K562 (cell line): Measurements from ENCODE around the gene SOD1. TPM values are rescaled to one million over a fixed set of nuclear protein-coding genes. Genes with fewer than 3 reads are reported as not detected.

Source experiments
- ARNT ChIP-seq, 2 experiments: fragments of 450-650 bp; IDR thresholded peaks; 2 replicates each; pipeline ENCODE4 v1.6.1; 2016; ENCODE audit warnings: mild to moderate bottlenecking in 1 of 2
- BRD4 ChIP-seq: fragments of 200-600 bp; sonication (generic); IDR thresholded peaks from 2 replicates; pipeline ENCODE4 v1.6.1; 2017; ENCODE audit warnings: inconsistent platforms
- CEBPB ChIP-seq: fragments of 450-650 bp; IDR thresholded peaks from 2 replicates; pipeline ENCODE4 v1.6.1; 2016; ENCODE audit warnings: missing genetic modification characterization, missing compliant biosample characterization
- DDX20 ChIP-seq: fragments of 450-650 bp; IDR thresholded peaks from 2 replicates; pipeline ENCODE4 v1.6.1; 2016; ENCODE audit warnings: missing genetic modification characterization, low read depth, mild to moderate bottlenecking, missing compliant biosample characterization, moderate library complexity
- DPF2 ChIP-seq: fragments of 450-650 bp; IDR thresholded peaks from 2 replicates; pipeline ENCODE4 v1.6.1; 2016
- EP400 ChIP-seq: fragments of 450-650 bp; IDR thresholded peaks from 2 replicates; pipeline ENCODE4 v1.6.1; 2017; ENCODE audit warnings: antibody characterized with exemption, mild to moderate bottlenecking, moderate library complexity
- GMEB1 ChIP-seq: fragments of 250-450 bp; sonication (Bioruptor Pico); IDR thresholded peaks from 2 replicates; pipeline ENCODE4 v1.4.0; 2020; ENCODE audit warnings: mild to moderate bottlenecking
- HNRNPUL1 ChIP-seq: fragments of 200-400 bp; formaldehyde crosslinking; IDR thresholded peaks from 2 replicates; pipeline ENCODE4 v1.6.1; 2017; ENCODE audit warnings: low read length
- MITF ChIP-seq: IDR thresholded peaks from 2 replicates; pipeline ENCODE4 v1.6.1; 2014; ENCODE audit warnings: antibody characterized with exemption
- NCOA4 ChIP-seq: fragments of 450-650 bp; IDR thresholded peaks from 2 replicates; pipeline ENCODE4 v1.6.1; 2018; ENCODE audit warnings: mild to moderate bottlenecking; ENCODE audit not compliant: partially characterized antibody
- NFRKB ChIP-seq: fragments of 450-650 bp; IDR thresholded peaks from 2 replicates; pipeline ENCODE4 v1.6.1; 2016; ENCODE audit warnings: low read depth
- NKRF ChIP-seq: fragments of 450-650 bp; IDR thresholded peaks from 2 replicates; pipeline ENCODE4 v1.6.1; 2016; ENCODE audit warnings: borderline replicate concordance
- SAP30 ChIP-seq: fragments of 200-600 bp; sonication (generic); IDR thresholded peaks from 2 replicates; pipeline ENCODE4 v1.6.1; 2012; ENCODE audit warnings: borderline replicate concordance, low read depth, mild to moderate bottlenecking, moderate library complexity, low read length, control low read depth, inconsistent platforms; ENCODE audit not compliant: insufficient read depth, poor library complexity, severe bottlenecking
- ZNF133 ChIP-seq: fragments of 250-450 bp; sonication (Bioruptor Pico); IDR thresholded peaks from 2 replicates; pipeline ENCODE4 v1.4.0; 2020; ENCODE audit warnings: mild to moderate bottlenecking
- ZNF212 ChIP-seq: fragments of 450-650 bp; formaldehyde crosslinking; IDR thresholded peaks from 2 replicates; pipeline ENCODE4 v1.4.0; 2020; ENCODE audit warnings: mild to moderate bottlenecking
- ZNF644 ChIP-seq: fragments of 200-800 bp; sonication (Bioruptor generic); IDR thresholded peaks from 2 replicates; pipeline ENCODE4 v1.6.1; 2016; ENCODE audit warnings: low read depth, missing genetic modification characterization, missing compliant biosample characterization
- polyA plus RNA-seq, 8 experiments: library from polyadenylated mRNA; depleted of rRNA in 4 of 8; stranded (reverse) in 5 of 8; unstranded in 3 of 8; fragments of >200 nt; fragmentation: Nextera tagmentation in 2 of 8; fragmentation: Illumina TruSeq in 1 of 8; extraction: Ambion mirVana in 2 of 8; extraction: Trizol in 1 of 8; gene quantifications; 2 replicates each; pipeline versions ENCODE4 v1.2.1 to v1.2.3, GENCODE V29; 2011 to 2014; ENCODE audit warnings: inconsistent platforms in 1 of 8, missing spikeins in 1 of 8
- total RNA-seq, 7 experiments: library from RNA; depleted of rRNA in 6 of 7; stranded (reverse); fragments of >200 nt in 6 of 7; fragmentation: Illumina TruSeq in 2 of 7; extraction: Trizol in 2 of 7; gene quantifications; 2 replicates each; pipeline versions ENCODE4 v1.2.1 to v1.2.3, GENCODE V29; 2011 to 2021; ENCODE audit warnings: low replicate concordance in 1 of 7
- TF ChIP-seq, protein P1 (sequence below): sonication (generic); formaldehyde crosslinking; IDR thresholded peaks from 2 replicates; pipeline ENCODE4 v1.8.1; 2023; ENCODE audit warnings: missing genetic modification reagents, mild to moderate bottlenecking, borderline replicate concordance
- TF ChIP-seq, protein P2 (sequence below): fragments of 450-650 bp; formaldehyde crosslinking; conservative IDR thresholded peaks from 2 replicates; pipeline ENCODE4 v1.4.0; 2022; ENCODE audit warnings: mild to moderate bottlenecking, missing genetic modification characterization

SOD1 gene
- total and polyA plus RNA-seq, 9 of the 15 experiments (the other 6 are each of a cell fraction or from before 2014, with no cell fraction given) = 452 to 1,409 (median 633) TPM

DNA sequence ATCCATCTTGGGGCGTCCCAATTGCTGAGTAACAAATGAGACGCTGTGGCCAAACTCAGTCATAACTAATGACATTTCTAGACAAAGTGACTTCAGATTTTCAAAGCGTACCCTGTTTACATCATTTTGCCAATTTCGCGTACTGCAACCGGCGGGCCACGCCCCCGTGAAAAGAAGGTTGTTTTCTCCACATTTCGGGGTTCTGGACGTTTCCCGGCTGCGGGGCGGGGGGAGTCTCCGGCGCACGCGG lies 282 bp upstream of the SOD1 start (continued):
- TF ChIP-seq MITF (no peak), ZNF644 (0 out of 2 replicates have a peak, but pooled peaks have one; percentile 15), DDX20 (no peak), EP400 (peak; percentile 89), ARNT (IDR thresholded peaks at IDR 0.05) (0 out of 4 replicates have a peak, but pooled peaks of 1 of the 2 experiments have one; percentile 12), ZNF133 (CRISPR knock-in tag) (0 out of 2 replicates have a peak, but pooled peaks have one; percentile 33), BRD4 (0 out of 2 replicates have a peak, but pooled peaks have one; percentile 33), SAP30 (peak; percentile 17), NFRKB (0 out of 2 replicates have a peak, but pooled peaks have one; percentile 31), DPF2 (peak; percentile 53; the same call in 1 of the 2 replicates), NCOA4 (no peak), HNRNPUL1 (no peak), CEBPB (tag) (no peak), ZNF212 (no peak), NKRF (peak; percentile 74), GMEB1 (CRISPR knock-in tag) (0 out of 2 replicates have a peak, but pooled peaks have one; percentile 22)
- TF ChIP-seq, protein P1, sequence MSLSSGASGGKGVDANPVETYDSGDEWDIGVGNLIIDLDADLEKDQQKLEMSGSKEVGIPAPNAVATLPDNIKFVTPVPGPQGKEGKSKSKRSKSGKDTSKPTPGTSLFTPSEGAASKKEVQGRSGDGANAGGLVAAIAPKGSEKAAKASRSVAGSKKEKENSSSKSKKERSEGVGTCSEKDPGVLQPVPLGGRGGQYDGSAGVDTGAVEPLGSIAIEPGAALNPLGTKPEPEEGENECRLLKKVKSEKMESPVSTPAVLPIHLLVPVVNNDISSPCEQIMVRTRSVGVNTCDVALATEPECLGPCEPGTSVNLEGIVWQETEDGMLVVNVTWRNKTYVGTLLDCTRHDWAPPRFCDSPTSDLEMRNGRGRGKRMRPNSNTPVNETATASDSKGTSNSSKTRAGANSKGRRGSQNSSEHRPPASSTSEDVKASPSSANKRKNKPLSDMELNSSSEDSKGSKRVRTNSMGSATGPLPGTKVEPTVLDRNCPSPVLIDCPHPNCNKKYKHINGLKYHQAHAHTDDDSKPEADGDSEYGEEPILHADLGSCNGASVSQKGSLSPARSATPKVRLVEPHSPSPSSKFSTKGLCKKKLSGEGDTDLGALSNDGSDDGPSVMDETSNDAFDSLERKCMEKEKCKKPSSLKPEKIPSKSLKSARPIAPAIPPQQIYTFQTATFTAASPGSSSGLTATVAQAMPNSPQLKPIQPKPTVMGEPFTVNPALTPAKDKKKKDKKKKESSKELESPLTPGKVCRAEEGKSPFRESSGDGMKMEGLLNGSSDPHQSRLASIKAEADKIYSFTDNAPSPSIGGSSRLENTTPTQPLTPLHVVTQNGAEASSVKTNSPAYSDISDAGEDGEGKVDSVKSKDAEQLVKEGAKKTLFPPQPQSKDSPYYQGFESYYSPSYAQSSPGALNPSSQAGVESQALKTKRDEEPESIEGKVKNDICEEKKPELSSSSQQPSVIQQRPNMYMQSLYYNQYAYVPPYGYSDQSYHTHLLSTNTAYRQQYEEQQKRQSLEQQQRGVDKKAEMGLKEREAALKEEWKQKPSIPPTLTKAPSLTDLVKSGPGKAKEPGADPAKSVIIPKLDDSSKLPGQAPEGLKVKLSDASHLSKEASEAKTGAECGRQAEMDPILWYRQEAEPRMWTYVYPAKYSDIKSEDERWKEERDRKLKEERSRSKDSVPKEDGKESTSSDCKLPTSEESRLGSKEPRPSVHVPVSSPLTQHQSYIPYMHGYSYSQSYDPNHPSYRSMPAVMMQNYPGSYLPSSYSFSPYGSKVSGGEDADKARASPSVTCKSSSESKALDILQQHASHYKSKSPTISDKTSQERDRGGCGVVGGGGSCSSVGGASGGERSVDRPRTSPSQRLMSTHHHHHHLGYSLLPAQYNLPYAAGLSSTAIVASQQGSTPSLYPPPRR (CRISPR knock-in tag) = no peak
- TF ChIP-seq, protein P2, sequence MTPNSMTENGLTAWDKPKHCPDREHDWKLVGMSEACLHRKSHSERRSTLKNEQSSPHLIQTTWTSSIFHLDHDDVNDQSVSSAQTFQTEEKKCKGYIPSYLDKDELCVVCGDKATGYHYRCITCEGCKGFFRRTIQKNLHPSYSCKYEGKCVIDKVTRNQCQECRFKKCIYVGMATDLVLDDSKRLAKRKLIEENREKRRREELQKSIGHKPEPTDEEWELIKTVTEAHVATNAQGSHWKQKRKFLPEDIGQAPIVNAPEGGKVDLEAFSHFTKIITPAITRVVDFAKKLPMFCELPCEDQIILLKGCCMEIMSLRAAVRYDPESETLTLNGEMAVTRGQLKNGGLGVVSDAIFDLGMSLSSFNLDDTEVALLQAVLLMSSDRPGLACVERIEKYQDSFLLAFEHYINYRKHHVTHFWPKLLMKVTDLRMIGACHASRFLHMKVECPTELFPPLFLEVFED (CRISPR knock-in tag) = peak; percentile 80; the same call in 1 of the 2 replicates
